H4 (cell line): ENCODE results near the gene RUNX2. TPM values are rescaled to one million over a fixed set of nuclear protein-coding genes. Genes with fewer than 3 reads are reported as not detected.

ENCODE experiments used
- DNase-seq: peaks from one replicate; pipeline ENCODE4 v3.0.0-alpha.2; 2015; ENCODE audit warnings: low spot score
- total RNA-seq: library from RNA; depleted of rRNA; stranded (reverse); fragments of >200 nt; shearing (Covaris generic); gene quantifications from 2 replicates; pipeline ENCODE4 v1.2.3, GENCODE V29; 2014

The RUNX2 gene
- total RNA-seq, 1 experiment from 2014 or later, result 37.7 TPM

DNA sequence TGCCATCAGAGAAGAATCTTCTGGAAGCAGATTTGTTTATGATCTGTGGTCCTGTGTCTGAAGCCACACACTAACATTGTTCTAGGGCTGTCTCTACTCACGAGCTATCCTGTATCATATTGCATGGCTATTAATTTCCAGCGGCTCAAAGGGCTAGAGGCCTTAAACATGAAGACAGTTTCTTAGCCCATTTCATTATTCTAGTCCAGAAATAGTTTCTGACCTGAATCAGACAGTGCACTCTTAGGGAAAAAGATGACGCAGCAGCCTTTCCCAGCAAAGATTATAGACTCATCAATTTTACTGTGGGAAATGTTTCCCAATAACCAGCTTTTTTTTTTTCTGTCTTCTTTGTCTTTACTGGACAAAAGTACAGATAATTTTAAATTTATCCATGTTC lies 154.9 kb downstream of the RUNX2 start:
- DNase-seq, result peak; percentile 50

- DNase-seq, result no peak
These were observed 155.4 kb downstream of the RUNX2 start for GRCh38 chr6:45483501-45483900.

GRCh38 chr6:45486736-45487135 lies 158.6 kb downstream of the RUNX2 start:
- DNase-seq, result no peak

GRCh38 chr6:45487645-45488044 lies 159.5 kb downstream of the RUNX2 start:
- no peak for DNase-seq

DNA sequence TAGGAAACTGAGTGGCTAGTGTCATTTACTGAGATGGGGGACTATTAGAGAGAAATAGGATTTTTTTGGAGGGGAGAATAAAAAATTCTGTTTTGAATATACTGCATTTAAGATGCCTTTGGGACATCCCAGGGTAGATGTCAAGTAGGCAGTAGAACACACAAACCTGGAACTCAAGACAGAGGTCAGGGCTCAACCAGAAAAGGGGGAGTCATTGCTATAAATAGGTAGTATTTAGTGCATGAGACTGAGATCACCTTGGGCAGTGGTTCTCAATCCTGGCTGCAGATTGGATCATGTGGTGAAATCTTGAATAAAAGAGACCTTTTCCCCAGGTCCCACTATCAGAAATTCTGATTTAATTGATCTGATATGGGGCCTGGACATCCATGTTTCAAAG lies 160.1 kb downstream of the RUNX2 start:
- no peak for DNase-seq

GRCh38 chr6:45488889-45489288 lies 160.8 kb downstream of the RUNX2 start:
- no peak for DNase-seq

DNA sequence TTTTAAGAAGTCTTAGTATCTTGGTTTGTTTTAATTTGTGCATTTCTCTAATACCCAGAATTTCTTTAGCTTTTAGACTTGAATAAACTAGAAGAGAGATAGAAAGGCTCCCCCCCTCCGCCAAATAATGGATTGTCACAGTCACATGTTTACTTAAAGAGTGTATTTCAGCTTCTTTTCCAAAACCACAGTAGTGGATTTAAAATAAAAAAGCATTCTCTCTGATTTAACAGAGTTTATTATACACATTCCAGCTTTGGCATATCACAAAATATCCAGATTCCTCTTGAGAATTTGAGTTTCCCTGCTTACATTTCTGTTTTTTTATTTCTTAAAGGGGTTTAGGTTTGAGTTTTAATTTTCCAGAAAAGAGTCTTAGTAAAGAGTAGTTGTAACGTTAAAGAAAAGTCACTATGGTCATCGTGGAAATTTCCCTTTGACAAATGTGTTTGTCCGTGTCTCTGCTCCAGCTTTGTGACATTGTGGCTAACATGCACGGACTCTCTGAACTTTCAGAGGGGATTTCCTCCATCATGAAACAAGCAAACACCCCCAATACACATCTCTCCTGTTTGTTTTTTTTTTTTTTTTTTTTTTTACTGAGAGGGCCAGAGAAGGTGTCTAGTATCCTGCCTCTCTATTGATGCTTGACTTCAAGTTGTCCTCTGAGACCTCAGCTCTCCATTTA lies 163.1 kb downstream of the RUNX2 start:
- DNase-seq, result no peak

DNA sequence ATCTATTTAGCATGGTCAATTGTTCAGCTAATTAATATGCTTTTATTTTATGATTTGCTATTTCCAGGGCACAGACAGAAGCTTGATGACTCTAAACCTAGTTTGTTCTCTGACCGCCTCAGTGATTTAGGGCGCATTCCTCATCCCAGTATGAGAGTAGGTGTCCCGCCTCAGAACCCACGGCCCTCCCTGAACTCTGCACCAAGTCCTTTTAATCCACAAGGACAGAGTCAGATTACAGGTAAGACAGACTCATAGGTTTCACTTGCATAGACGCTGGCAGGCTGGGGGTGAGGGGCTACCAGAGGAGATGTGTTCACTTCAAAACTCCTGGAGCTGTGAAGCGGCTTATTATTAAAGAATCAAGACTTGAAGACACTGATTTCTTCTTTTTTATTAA lies 163.7 kb downstream of the RUNX2 start:
- no peak for DNase-seq

- no peak for DNase-seq
These were observed 165.6 kb downstream of the RUNX2 start for GRCh38 chr6:45493761-45494160.

GRCh38 chr6:45494416-45495135 lies 166.4 kb downstream of the RUNX2 start:
- no peak for DNase-seq

DNA sequence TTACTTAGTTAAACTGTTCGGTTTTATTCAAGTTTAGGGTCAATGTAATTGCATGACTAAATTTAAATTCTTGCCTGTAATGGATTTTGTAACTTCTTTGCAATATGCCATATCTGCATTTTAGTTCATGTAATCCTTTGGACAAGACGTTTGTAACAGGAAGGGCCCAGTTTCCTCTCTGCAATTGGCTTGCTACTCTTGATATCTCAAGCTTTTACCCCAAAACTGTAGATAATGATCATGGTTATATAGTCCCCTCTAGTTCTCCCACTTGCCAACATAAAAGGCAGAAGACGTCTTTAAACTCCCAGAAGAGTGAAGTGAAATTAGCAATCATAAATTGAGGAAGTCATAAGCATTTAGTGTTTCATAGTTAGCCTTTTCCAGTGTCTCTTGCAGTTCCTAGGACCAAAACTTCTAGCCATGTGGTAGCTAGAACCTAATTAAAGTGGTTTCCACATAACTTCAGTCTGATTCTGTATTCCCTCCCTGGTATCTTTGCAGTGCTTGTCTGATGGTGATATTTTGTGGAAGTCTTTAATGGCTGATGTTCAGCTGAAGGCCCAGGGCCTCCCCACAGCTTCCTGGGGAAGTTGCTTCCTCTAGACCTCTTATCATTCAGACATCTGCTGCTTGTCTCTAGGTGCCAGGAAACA lies 167.4 kb downstream of the RUNX2 start:
- DNase-seq, result no peak

GRCh38 chr6:45496085-45496433 lies 167.9 kb downstream of the RUNX2 start:
- DNase-seq, result no peak

- no peak for DNase-seq
These were observed 170.5 kb downstream of the RUNX2 start for GRCh38 chr6:45498591-45498990.

DNA sequence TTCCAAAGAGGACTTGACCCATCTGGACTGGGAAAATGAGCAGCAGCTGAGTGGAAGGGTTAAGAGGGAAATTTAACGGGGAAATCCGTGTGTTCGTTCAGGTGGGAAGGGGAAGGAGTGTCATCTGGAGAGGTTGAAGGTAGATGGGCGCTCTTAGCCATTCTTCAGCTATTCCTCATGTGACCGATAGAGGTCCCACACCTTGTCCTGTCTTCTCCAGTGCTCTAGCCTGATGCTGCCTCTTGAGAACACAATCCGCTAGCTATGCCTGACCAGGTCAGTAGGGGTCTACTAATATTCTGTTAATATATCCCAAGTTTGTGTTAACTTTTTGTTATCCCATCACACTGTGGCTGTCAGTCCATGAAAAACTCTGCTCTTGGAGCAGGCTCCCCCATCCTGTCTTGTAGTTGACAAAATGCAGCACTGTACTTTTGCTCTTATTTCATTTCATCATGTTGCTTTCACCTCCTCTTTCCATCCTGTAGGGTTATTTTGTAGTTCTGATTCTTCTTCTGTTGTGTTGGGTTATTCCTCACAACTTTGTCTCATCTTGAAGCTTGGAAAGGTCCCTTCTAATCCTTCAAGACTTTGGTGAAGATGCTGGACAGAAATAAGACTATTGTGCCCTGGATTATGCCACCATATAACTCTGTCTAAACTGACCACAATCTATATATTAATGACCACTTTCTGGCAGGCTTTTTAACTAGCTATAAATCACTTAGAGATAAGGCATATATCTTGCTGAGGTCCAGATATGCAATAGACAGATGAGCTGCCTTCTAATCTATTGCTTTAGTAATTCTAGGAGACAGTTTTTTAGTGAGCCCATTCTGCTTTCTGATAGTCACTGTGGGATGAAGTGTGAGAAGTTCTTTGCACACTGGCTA lies 173.0 kb downstream of the RUNX2 start:
- no peak for DNase-seq

GRCh38 chr6:45502456-45502855 lies 174.3 kb downstream of the RUNX2 start:
- no peak for DNase-seq

GRCh38 chr6:45504947-45505346 lies 176.8 kb downstream of the RUNX2 start:
- peak; percentile 96 for DNase-seq

GRCh38 chr6:45505470-45505869 lies 177.3 kb downstream of the RUNX2 start:
- no peak for DNase-seq

DNA sequence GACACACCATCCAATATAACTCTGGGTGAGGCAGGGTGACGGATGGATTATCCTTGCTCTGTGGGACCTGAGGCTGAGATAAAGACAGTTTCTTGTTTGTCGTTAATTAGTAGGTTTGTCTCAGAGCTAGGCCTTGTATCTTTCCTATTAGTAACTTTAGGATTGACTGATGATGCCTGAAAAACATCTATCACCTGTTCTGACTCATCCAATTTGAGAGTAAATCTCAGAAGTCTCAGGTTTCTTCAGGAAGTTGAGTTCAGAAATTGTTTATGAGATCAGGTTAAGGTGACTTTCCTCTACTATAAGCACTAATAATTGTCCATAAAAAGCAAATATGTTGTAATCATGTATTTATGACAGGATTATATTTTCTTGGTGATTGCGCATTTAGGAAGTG lies 179.1 kb downstream of the RUNX2 start:
- no peak for DNase-seq

DNA sequence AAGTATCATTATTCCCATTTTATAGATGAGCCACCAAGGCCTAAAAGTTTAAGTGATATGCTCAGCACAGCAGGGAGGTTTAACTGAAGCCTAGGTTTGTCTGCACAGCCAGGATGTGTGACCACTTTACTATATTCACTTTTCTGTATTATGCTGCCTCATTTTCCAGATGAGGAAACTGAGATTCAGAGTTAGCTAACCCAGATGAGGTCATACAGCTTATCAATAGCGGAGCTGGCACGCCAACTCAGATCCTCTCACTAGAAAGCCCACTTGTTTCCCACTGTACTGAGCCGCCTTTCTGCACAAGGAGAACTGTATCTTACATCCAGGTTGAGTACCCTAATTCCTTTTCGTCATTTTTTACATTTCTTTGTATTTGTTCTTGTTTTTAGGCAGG lies 181.3 kb downstream of the RUNX2 start:
- DNase-seq, result no peak

- no peak for DNase-seq
These were observed 184.6 kb downstream of the RUNX2 start for GRCh38 chr6:45512717-45513116.

- no peak for DNase-seq
These were observed 185.1 kb downstream of the RUNX2 start for GRCh38 chr6:45513213-45513618.

DNA sequence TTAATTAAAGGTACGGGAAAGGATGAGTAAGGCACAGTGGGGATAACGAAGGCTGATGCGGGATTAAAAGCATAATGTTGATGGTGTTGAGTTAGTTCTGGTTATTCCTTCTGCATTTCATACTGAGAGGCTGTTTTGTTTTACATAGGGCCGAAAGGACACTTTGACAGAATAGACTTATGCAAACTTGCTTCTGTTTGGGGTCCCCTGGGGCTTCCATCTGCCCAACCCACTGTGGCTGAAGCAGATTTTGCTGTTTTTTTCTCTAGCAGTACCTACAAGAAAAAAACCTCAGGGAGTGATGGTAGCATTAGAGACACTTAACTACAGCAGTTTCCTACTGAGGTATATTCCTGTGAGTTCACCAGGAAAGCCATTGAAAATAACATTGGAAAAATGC lies 185.7 kb downstream of the RUNX2 start:
- DNase-seq, result no peak
